ENCODE measurements around the gene VPREB3. TPM values are rescaled to one million over a fixed set of nuclear protein-coding genes. Genes with fewer than 3 reads are reported as not detected.
"Not testable (repeated sequence)": the region's sequence is repeated elsewhere in the genome, so short reads cannot be mapped to it uniquely, and the experiment has no call there.

VPREB3 gene
- total RNA-seq, 1 experiment from 2014 or later = 2.4 TPM

DNA sequence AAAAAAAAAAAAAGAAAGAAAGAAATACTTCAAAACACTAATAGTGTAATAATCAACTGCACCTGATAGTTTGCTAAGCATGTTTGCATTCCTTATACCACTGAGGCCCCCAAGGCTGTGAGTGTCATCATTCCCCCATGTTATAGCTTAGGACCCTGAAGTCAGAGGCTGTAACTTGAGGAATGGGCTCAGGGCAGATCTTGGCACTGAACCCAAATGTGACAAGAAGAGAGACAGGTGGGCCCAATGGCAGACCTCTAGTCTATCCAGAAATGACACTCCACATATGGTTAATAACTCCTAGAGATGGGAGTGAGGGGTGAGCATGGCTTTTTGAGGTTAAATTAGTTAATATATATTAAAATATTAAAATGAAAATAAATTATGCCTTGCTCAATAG is 16.5 kb downstream of the VPREB3 start:
- Histone ChIP-seq H3K36me3 (ENCODE audit: control insufficient read depth in 1 of 2, insufficient read depth in 2 of 2, low read length in 2 of 2) (no peaks in the 10 kb centered on the region), H3K79me2 (ENCODE audit: insufficient read depth, low read length) (no peaks in the 10 kb centered on the region), H3K9me3 (ENCODE audit: control insufficient read depth in 1 of 2, insufficient read depth in 1 of 2, low read depth in 1 of 2, low read length in 2 of 2) (no peaks in the 10 kb centered on the region), H3K4me1 (ENCODE audit: control insufficient read depth in 1 of 2, insufficient read depth in 2 of 2, low read length in 2 of 2) (no peaks in the 10 kb centered on the region), H3K9ac (ENCODE audit: low read length) (no peak overlapping the region), H3K4me2 (ENCODE audit: low read length) (no peak overlapping the region), H3K9me2 (ENCODE audit: insufficient read depth) (no peaks in the 10 kb centered on the region), H3K27me3 (ENCODE audit: insufficient read depth, low read length) (no peaks in the 10 kb centered on the region), H3K4me3 (replicated peaks in 1 of 2; ENCODE audit: low read depth in 1 of 2, low read length in 2 of 2) (no peak overlapping the region), H2AFZ (ENCODE audit: low read depth, low read length, poor library complexity, severe bottlenecking) (no peak overlapping the region), H3K27ac (ENCODE audit: low read depth, low read length) (no peak overlapping the region), H4K20me1 (ENCODE audit: insufficient read depth) (no peaks in the 10 kb centered on the region)
- ChIA-PET POLR2A (interaction anchor here (1.8 kb wide), 1 partner anchor 10 kb away, joined by 6 read pairs; no protein-coding TSS in a partner anchor), RAD21 (ENCODE audit: low non-redundant PET in 1 of 2, low total read pairs in 2 of 2, uncharacterized antibody in 2 of 2, unreplicated experiment in 2 of 2) (interaction anchor here in 1 of 2 experiments (0.7 kb wide), 1 partner anchor 12 kb away, joined by 3 read pairs; no protein-coding TSS in a partner anchor), CTCF (no interaction called here)
- no TSS peak for BruUV-seq (replicated peaks)
- intact Hi-C loops (cut with micrococcal nuclease) = no loop called here
- no peak for ATAC-seq
- TF ChIP-seq JUND (IDR thresholded peaks at IDR 0.05) = no peak
- DNase-seq (ENCODE audit: low read depth, low spot score) = no peak

DNA sequence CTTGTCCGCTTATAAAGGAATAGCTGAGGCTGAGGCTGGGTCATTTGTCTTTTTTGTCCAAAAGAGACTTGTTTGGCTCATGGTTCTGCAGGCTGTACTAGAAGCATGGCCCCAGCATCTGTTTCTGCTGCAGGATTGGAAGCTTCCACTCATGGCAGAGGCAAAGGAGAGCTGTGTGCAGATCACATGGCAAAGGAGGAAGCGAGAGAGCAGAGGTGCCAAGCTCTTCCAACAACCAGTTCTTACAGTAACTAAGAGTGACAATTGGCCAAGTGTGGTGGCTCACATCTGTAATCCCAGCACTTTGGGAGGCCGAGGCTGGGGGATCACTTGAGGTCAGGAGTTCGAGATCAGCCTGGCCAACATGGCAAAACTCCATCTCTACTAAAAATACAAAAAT is 26.1 kb downstream of the VPREB3 start:
- RAD21 ChIA-PET (ENCODE audit: low non-redundant PET in 1 of 2, low total read pairs in 2 of 2, uncharacterized antibody in 2 of 2, unreplicated experiment in 2 of 2); H3K27ac ChIP-seq (ENCODE audit: low read depth, low read length); ATAC-seq; H3K9ac ChIP-seq (ENCODE audit: low read length); H3K4me1 ChIP-seq (ENCODE audit: control insufficient read depth in 1 of 2, insufficient read depth in 2 of 2, low read length in 2 of 2); H3K4me2 ChIP-seq (ENCODE audit: low read length); H3K27me3 ChIP-seq (ENCODE audit: insufficient read depth, low read length); H4K20me1 ChIP-seq (ENCODE audit: insufficient read depth); intact Hi-C loops (cut with micrococcal nuclease); DNase-seq (ENCODE audit: low read depth, low spot score); H3K79me2 ChIP-seq (ENCODE audit: insufficient read depth, low read length); H3K9me2 ChIP-seq (ENCODE audit: insufficient read depth); H3K4me3 ChIP-seq (replicated peaks in 1 of 2; ENCODE audit: low read depth in 1 of 2, low read length in 2 of 2); H2AFZ ChIP-seq (ENCODE audit: low read depth, low read length, poor library complexity, severe bottlenecking); H3K36me3 ChIP-seq (ENCODE audit: control insufficient read depth in 1 of 2, insufficient read depth in 2 of 2, low read length in 2 of 2); H3K9me3 ChIP-seq (ENCODE audit: control insufficient read depth in 1 of 2, insufficient read depth in 1 of 2, low read depth in 1 of 2, low read length in 2 of 2); BruUV-seq (replicated peaks): not testable (repeated sequence)
- ChIA-PET CTCF (interaction anchor here (1.2 kb wide), 1 partner anchor 21 kb away, joined by 3 read pairs; no protein-coding TSS in a partner anchor), POLR2A (interaction anchor here (1.0 to 2.4 kb wide), 2 partner anchors 10 to 27 kb away, joined by 3 to 6 read pairs; no protein-coding TSS in a partner anchor)

DNA sequence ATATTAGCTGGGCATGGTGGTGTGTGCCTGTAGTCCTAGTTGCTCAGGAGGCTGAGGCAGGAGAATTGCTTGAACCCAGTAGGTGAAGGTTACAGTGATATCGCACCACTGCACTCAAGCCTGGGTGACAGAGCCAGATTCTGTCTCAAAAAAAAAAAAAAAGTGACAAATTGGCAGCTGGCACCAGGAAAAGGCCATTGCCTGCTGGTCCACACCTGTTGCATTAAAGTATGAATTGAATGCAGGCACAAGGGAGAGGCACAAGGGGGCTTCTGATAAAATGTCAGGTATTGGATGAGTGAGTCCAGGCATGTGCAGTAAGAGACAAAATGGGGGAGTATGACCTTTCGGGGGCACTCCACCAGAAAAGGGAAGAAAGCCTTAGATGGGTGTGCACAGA is 31.5 kb downstream of the VPREB3 start:
- Histone ChIP-seq H2AFZ (ENCODE audit: low read depth, low read length, poor library complexity, severe bottlenecking) (peak overlapping the region; percentile 90), H3K36me3 (ENCODE audit: control insufficient read depth in 1 of 2, insufficient read depth in 2 of 2, low read length in 2 of 2) (no peaks in the 10 kb centered on the region), H4K20me1 (ENCODE audit: insufficient read depth) (no peaks in the 10 kb centered on the region), H3K27me3 (ENCODE audit: insufficient read depth, low read length) (no peaks in the 10 kb centered on the region), H3K9ac (ENCODE audit: low read length) (no peak overlapping the region), H3K4me3 (replicated peaks in 1 of 2; ENCODE audit: low read depth in 1 of 2, low read length in 2 of 2) (no peak overlapping the region), H3K9me2 (ENCODE audit: insufficient read depth) (no peaks in the 10 kb centered on the region), H3K4me1 (ENCODE audit: control insufficient read depth in 1 of 2, insufficient read depth in 2 of 2, low read length in 2 of 2) (peaks cover 9 to 12% of the 10 kb centered on the region in 2 experiments), H3K9me3 (ENCODE audit: control insufficient read depth in 1 of 2, insufficient read depth in 1 of 2, low read depth in 1 of 2, low read length in 2 of 2) (no peaks in the 10 kb centered on the region), H3K4me2 (ENCODE audit: low read length) (no peak overlapping the region), H3K79me2 (ENCODE audit: insufficient read depth, low read length) (no peaks in the 10 kb centered on the region), H3K27ac (ENCODE audit: low read depth, low read length) (no peak overlapping the region)
- ChIA-PET RAD21 (ENCODE audit: low non-redundant PET in 1 of 2, low total read pairs in 2 of 2, uncharacterized antibody in 2 of 2, unreplicated experiment in 2 of 2) (no interaction called here), POLR2A (no interaction called here), CTCF (no interaction called here)
- intact Hi-C loops (cut with micrococcal nuclease) = no loop called here
- no peak for ATAC-seq
- BruUV-seq (replicated peaks) = no TSS peak
- TF ChIP-seq POLR2A (IDR thresholded peaks at IDR 0.05; ENCODE audit: borderline replicate concordance, extremely low read depth, insufficient read depth, insufficient read length) = no peak
- no peak for TF ChIP-seq SP1 (IDR thresholded peaks at IDR 0.05; ENCODE audit: low read depth)
- TF ChIP-seq, protein P1, sequence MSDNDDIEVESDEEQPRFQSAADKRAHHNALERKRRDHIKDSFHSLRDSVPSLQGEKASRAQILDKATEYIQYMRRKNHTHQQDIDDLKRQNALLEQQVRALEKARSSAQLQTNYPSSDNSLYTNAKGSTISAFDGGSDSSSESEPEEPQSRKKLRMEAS (IDR thresholded peaks at IDR 0.05) = no peak
- TF ChIP-seq ZNF274 (IDR thresholded peaks at IDR 0.05; ENCODE audit: low read depth, low read length) = no peak
- DNase-seq (ENCODE audit: low read depth, low spot score) = no peak

Measured in HCT116 (cell line).